ENCODE measurements around the gene GSTM2. TPM values are rescaled to one million over a fixed set of nuclear protein-coding genes. Genes with fewer than 3 reads are reported as not detected.
A peak's percentile ranks its signal among the peaks of the same experiment; 100 is the strongest.

GSTM2 gene
- total and polyA plus RNA-seq, 2 of the 4 experiments (the other 2 are of a cell fraction): 10.2 to 85.5 TPM

GRCh38 chr1:109721042-109721441 lies 53.2 kb downstream of the GSTM2 start:
- in situ Hi-C loops (cut with MboI; ENCODE audit: low sequenced_read_pairs): no loop called here
- DNase-seq: peak; percentile 5
- CTCF ChIA-PET: interaction anchor here (1.1 kb wide), 1 partner anchor 175 kb away, joined by 3 read pairs; no protein-coding TSS in a partner anchor

More at GRCh38 chr1:109721042-109721441, 53.2 kb downstream of the GSTM2 start:
- H2AK9ac ChIP-seq (replicated peaks; ENCODE audit: low read depth, low read length, poor library complexity): no peak overlapping the region
- peak overlapping the region; percentile 25; the same call in 1 of the 2 replicates for H2BK120ac ChIP-seq (ENCODE audit: low read depth, low read length)
- no peak overlapping the region for H3K27ac ChIP-seq (ENCODE audit: insufficient read depth, low read length)
- H2AK5ac ChIP-seq (ENCODE audit: low read depth, low read length): 0 out of 2 replicates have a peak overlapping the region, but pooled peaks have one; percentile 58
- intact Hi-C loops (cut with micrococcal nuclease): loop anchor here (5.0 kb wide), 1 partner anchor 44 kb away; no protein-coding TSS in a partner anchor
- H3K4me1 ChIP-seq (ENCODE audit: control insufficient read depth, insufficient read depth, low read length): peaks cover 8% of the 10 kb centered on the region; the same call in 1 of the 2 replicates
- peak overlapping the region; percentile 74; the same call in 2 of the 3 replicates for H2BK15ac ChIP-seq (ENCODE audit: low read depth, low read length)
- H2BK20ac ChIP-seq (ENCODE audit: low read depth, low read length): peak overlapping the region; percentile 52
- no CpG with 5 or more reads among the region's 5 CpGs for WGBS, 2 experiments (ENCODE audit: extremely low coverage in 2 of 2, insufficient read length in 1 of 2)
- no peak overlapping the region for H3K56ac ChIP-seq (ENCODE audit: extremely low read depth, insufficient read depth, low read length)
- H3K18ac ChIP-seq (ENCODE audit: low read depth, low read length): no peak overlapping the region
- 0 out of 2 replicates have a peak overlapping the region, but pooled peaks have one; percentile 7 for H4K91ac ChIP-seq (ENCODE audit: insufficient read depth, low read depth, low read length)
- H3K4me2 ChIP-seq (ENCODE audit: low read depth, low read length): no peak overlapping the region
- H3K14ac ChIP-seq (replicated peaks; ENCODE audit: low read depth, low read length): no peak overlapping the region
- H3K4ac ChIP-seq (ENCODE audit: low read depth, low read length): peak overlapping the region; percentile 50; the same call in 1 of the 2 replicates
- no peaks in the 10 kb centered on the region for H4K20me1 ChIP-seq (ENCODE audit: insufficient read depth, low read length)
- no peaks in the 10 kb centered on the region for H3K36me3 ChIP-seq (ENCODE audit: control insufficient read depth, insufficient read depth, low read length)
- POLR2A ChIA-PET (ENCODE audit: unreplicated experiment): no interaction called here
- no peak overlapping the region for H3K9ac ChIP-seq (ENCODE audit: low read depth, low read length)
- no peaks in the 10 kb centered on the region for H3K79me1 ChIP-seq (ENCODE audit: low read depth in 1 of 2, low read length in 2 of 2)
- ATAC-seq (ENCODE audit: low read depth): no peak
- no peak overlapping the region for H4K8ac ChIP-seq (ENCODE audit: low read depth in 2 of 2, low read length in 2 of 2)
- no peak overlapping the region for H3K23ac ChIP-seq (ENCODE audit: low read depth, low read length)
- no peak overlapping the region for H2BK5ac ChIP-seq (ENCODE audit: low read depth, low read length, poor library complexity, severe bottlenecking)
- no peaks in the 10 kb centered on the region for H3K9me3 ChIP-seq (ENCODE audit: control insufficient read depth, insufficient read depth, low read length)
- dilution Hi-C loops (cut with HindIII; ENCODE audit: low sequenced_read_pairs, unreplicated experiment): no loop called here
- H3K9me1 ChIP-seq (ENCODE audit: insufficient read depth, low read length): 0 out of 2 replicates have a peak, but pooled peaks cover 3% of the 10 kb centered on the region
- TF ChIP-seq, protein P1, sequence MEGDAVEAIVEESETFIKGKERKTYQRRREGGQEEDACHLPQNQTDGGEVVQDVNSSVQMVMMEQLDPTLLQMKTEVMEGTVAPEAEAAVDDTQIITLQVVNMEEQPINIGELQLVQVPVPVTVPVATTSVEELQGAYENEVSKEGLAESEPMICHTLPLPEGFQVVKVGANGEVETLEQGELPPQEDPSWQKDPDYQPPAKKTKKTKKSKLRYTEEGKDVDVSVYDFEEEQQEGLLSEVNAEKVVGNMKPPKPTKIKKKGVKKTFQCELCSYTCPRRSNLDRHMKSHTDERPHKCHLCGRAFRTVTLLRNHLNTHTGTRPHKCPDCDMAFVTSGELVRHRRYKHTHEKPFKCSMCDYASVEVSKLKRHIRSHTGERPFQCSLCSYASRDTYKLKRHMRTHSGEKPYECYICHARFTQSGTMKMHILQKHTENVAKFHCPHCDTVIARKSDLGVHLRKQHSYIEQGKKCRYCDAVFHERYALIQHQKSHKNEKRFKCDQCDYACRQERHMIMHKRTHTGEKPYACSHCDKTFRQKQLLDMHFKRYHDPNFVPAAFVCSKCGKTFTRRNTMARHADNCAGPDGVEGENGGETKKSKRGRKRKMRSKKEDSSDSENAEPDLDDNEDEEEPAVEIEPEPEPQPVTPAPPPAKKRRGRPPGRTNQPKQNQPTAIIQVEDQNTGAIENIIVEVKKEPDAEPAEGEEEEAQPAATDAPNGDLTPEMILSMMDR (conservative IDR thresholded peaks at IDR 0.05; ENCODE audit: low read depth, low read length): no peak
- TF ChIP-seq, protein P2, sequence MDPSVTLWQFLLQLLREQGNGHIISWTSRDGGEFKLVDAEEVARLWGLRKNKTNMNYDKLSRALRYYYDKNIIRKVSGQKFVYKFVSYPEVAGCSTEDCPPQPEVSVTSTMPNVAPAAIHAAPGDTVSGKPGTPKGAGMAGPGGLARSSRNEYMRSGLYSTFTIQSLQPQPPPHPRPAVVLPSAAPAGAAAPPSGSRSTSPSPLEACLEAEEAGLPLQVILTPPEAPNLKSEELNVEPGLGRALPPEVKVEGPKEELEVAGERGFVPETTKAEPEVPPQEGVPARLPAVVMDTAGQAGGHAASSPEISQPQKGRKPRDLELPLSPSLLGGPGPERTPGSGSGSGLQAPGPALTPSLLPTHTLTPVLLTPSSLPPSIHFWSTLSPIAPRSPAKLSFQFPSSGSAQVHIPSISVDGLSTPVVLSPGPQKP (IDR thresholded peaks at IDR 0.05; ENCODE audit: borderline replicate concordance, low read depth, low read length): no peak
- TF ChIP-seq CHD1 (IDR thresholded peaks at IDR 0.05; ENCODE audit: low read depth, low read length) (no peak), CEBPB (IDR thresholded peaks at IDR 0.05; ENCODE audit: low read depth, low read length) (peak; percentile 39; the same call in 1 of the 2 replicates), RFX5 (IDR thresholded peaks at IDR 0.05; ENCODE audit: low read depth, low read length) (no peak), BHLHE40 (IDR thresholded peaks at IDR 0.05; ENCODE audit: low read depth, low read length) (no peak), MXI1 (IDR thresholded peaks at IDR 0.05; ENCODE audit: borderline replicate concordance, low read depth, low read length) (no peak), POLR2A (IDR thresholded peaks at IDR 0.05; ENCODE audit: low read depth, low read length) (no peak)
- no peak overlapping the region for H3K4me3 ChIP-seq (ENCODE audit: insufficient read depth, low read depth, low read length)
- no peak overlapping the region for H4K5ac ChIP-seq (ENCODE audit: low read depth, low read length)
- no peaks in the 10 kb centered on the region for H3K27me3 ChIP-seq (ENCODE audit: control insufficient read depth, insufficient read depth, low read length)
- H2AFZ ChIP-seq (replicated peaks; ENCODE audit: low read length, poor library complexity): no peak overlapping the region
- no TSS peak for BruUV-seq (replicated peaks)
